GM12865 (cell line): ENCODE measurements around the gene LILRB4.
"Not testable (repeated sequence)": the region's sequence is repeated elsewhere in the genome, so short reads cannot be mapped to it uniquely, and the experiment has no call there.

Experiments used
- DNase-seq: peaks from one replicate; pipeline ENCODE4 v3.0.0; 2010; ENCODE audit warnings: low read depth
- H3K4me3 ChIP-seq: 2 replicates; pipeline ENCODE4 v1.5.1; 2011; ENCODE audit warnings: mild to moderate bottlenecking, low read depth, low read length, control low read depth
- CTCF ChIP-seq: IDR thresholded peaks from 2 replicates; pipeline ENCODE4 v1.5.1; 2011; ENCODE audit warnings: low read length, control low read depth, low read depth, inconsistent platforms; ENCODE audit not compliant: insufficient read depth; ENCODE audit errors: missing control alignments

The LILRB4 gene

GRCh38 chr19:54626757-54627156 lies 36.0 kb upstream of the LILRB4 start:
- no peak for TF ChIP-seq CTCF
- no peak for DNase-seq
- H3K4me3 ChIP-seq: no peak overlapping the region

GRCh38 chr19:54627912-54628311 lies 34.9 kb upstream of the LILRB4 start:
- not testable (repeated sequence) for H3K4me3 ChIP-seq, DNase-seq

- DNase-seq, H3K4me3 ChIP-seq: not testable (repeated sequence)
Observed at GRCh38 chr19:54630262-54630661, 32.5 kb upstream of the LILRB4 start, which contains the start of gene LILRB1. Gene LILRB1 (plus strand): TSS chr19:54630484. CDS start chr19:54631074, 590 bp downstream.

- no peak for DNase-seq
- TF ChIP-seq CTCF: no peak
- no peak overlapping the region for H3K4me3 ChIP-seq
Observed at GRCh38 chr19:54630782-54631181, 32.0 kb upstream of the LILRB4 start.

GRCh38 chr19:54631489-54632337 lies 31.1 kb upstream of the LILRB4 start:
- not testable (repeated sequence) for H3K4me3 ChIP-seq, DNase-seq

GRCh38 chr19:54632517-54632916 lies 30.3 kb upstream of the LILRB4 start:
- not testable (repeated sequence) for DNase-seq, H3K4me3 ChIP-seq

GRCh38 chr19:54633401-54633800 lies 29.4 kb upstream of the LILRB4 start:
- no peak for TF ChIP-seq CTCF
- DNase-seq: no peak
- no peak overlapping the region for H3K4me3 ChIP-seq

- not testable (repeated sequence) for H3K4me3 ChIP-seq, DNase-seq
Observed at GRCh38 chr19:54636081-54636480, 26.7 kb upstream of the LILRB4 start.

GRCh38 chr19:54638683-54639082 lies 24.1 kb upstream of the LILRB4 start:
- H3K4me3 ChIP-seq: no peak overlapping the region
- DNase-seq: no peak
- TF ChIP-seq CTCF: no peak

GRCh38 chr19:54642953-54643352 lies 19.8 kb upstream of the LILRB4 start:
- not testable (repeated sequence) for DNase-seq, H3K4me3 ChIP-seq

- DNase-seq, H3K4me3 ChIP-seq: not testable (repeated sequence)
Observed at GRCh38 chr19:54643583-54643982, 19.2 kb upstream of the LILRB4 start.
